GM23338 (cell line): ENCODE results near the gene MED13L.

Experiments
- POLR2AphosphoS5 ChIP-seq: IDR thresholded peaks from 2 replicates; pipeline ENCODE4 v1.6.1; 2016; ENCODE audit warnings: antibody characterized with exemption, low read depth
- TF ChIP-seq, protein P1 (sequence below), 2 experiments: fragments of 200-600 bp in 1 of 2; sonication (generic) in 1 of 2; conservative IDR thresholded peaks; 2 replicates each; pipeline versions ENCODE4 v1.5.1 to v1.6.1; 2016 to 2017; ENCODE audit warnings: antibody characterized with exemption in 2 of 2, low read depth in 2 of 2, mild to moderate bottlenecking in 2 of 2, moderate library complexity in 1 of 2

DNA sequence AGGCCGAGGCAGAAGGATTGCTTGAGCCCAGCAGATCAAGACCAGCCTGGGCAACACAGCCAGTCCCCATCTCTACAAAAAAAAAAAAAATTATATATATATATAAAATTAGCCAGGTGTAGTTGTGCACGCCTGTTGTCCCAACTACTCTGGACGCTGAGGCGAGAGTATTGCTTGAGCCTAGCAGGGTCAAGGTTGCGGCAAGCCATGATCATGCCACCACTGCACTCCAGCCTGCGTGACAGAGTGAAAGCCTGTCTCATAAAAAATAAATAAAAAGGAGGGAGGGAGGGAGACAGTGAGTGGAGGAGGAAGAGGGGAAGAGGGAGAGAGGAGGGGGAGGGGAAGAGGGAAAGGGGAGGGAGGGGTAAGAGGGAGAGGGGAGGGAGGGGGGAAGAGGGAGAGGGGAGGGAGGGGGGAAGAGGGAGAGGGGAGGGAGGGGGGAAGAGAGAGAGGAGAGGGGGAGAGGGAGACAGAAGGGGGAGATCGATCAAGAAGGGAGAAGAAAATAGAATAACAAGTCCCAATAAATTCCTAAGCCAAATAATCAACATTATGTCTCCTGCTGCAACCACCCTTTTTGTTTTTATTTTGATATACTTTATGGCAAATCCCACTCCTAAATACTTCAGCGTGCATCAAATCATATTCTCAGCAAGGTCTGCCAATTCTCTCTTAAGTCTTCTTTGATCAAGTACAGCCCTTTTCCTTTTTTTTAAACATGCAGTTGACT is 163.9 kb downstream of the MED13L start:
- TF ChIP-seq, protein P1, sequence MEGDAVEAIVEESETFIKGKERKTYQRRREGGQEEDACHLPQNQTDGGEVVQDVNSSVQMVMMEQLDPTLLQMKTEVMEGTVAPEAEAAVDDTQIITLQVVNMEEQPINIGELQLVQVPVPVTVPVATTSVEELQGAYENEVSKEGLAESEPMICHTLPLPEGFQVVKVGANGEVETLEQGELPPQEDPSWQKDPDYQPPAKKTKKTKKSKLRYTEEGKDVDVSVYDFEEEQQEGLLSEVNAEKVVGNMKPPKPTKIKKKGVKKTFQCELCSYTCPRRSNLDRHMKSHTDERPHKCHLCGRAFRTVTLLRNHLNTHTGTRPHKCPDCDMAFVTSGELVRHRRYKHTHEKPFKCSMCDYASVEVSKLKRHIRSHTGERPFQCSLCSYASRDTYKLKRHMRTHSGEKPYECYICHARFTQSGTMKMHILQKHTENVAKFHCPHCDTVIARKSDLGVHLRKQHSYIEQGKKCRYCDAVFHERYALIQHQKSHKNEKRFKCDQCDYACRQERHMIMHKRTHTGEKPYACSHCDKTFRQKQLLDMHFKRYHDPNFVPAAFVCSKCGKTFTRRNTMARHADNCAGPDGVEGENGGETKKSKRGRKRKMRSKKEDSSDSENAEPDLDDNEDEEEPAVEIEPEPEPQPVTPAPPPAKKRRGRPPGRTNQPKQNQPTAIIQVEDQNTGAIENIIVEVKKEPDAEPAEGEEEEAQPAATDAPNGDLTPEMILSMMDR (conservative IDR thresholded peaks at IDR 0.05; ENCODE audit: low read depth in 2 of 2), result no peak
- TF ChIP-seq POLR2AphosphoS5, result no peak
